ENCODE data around the gene STK11IP.

The STK11IP gene

DNA sequence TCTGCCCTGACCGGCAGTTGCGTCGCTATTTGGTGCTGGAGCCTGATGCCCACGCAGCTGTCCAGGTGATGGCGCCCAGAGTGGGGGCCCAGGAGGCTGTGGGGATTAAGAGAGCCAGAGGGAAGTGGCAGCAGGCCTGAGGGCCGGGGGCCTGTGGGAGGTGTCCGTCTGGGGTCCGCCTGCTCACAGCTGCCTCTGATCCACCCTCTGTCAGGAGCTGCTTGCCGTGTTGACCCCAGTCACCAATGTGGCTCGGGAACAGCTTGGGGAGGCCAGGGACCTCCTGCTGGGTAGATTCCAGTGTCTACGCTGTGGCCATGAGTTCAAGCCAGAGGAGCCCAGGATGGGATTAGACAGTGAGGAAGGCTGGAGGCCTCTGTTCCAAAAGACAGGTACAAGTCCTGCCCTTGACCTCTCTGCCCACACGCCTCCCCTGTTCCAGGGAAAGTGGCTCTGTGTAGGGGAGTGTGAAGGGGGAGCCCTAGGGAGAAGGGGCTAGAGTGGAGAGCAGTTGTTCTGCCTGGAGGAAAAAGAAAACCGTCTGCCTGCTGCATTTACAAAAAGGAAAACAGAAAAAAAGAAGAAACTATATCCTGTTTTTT, 11.6 kb downstream of the STK11IP start:
- H3K27ac ChIP-seq (ENCODE audit: low read depth, low read length, severe bottlenecking), result no peak overlapping the region
- H3K4me1 ChIP-seq (ENCODE audit: control insufficient read depth, insufficient read depth, low read length, poor library complexity, severe bottlenecking), result no peaks in the 10 kb centered on the region
- WGBS, 2 experiments (ENCODE audit: insufficient coverage in 2 of 2), result 92 to 95% methylated on average over 4 to 6 of the region's 13 CpGs
- no peaks in the 10 kb centered on the region for H3K9me3 ChIP-seq (ENCODE audit: control insufficient read depth, low read length)
- peaks cover 45% of the 10 kb centered on the region for H3K36me3 ChIP-seq (ENCODE audit: control insufficient read depth, insufficient read depth, low read length)
- H3K4me3 ChIP-seq (ENCODE audit: extremely low read depth, insufficient read depth, low read length, poor library complexity, severe bottlenecking), result no peak overlapping the region

DNA sequence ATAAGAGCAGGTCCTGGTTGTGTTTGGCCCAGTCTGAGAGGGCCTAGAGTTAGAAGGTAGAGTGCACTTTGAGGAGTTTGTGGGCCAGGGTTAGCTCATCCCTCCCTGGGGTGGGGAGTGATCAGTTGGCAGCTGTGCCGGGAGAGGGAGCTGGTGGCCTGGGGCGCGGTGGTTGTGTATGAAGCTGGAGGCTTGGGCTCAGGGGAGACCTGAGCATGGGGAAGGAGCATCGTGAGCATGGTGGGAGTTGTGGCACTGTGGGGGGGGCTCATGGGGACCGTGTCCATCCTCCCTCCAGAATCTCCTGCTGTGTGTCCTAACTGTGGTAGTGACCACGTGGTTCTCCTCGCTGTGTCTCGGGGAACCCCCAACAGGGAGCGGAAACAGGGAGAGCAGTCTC, 13.6 kb downstream of the STK11IP start:
- Histone ChIP-seq H3K4me3 (ENCODE audit: extremely low read depth, insufficient read depth, low read length, poor library complexity, severe bottlenecking) (no peak overlapping the region), H3K36me3 (ENCODE audit: control insufficient read depth, insufficient read depth, low read length) (peaks cover 51% of the 10 kb centered on the region), H3K27ac (ENCODE audit: low read depth, low read length, severe bottlenecking) (no peak overlapping the region), H3K9me3 (ENCODE audit: control insufficient read depth, low read length) (no peaks in the 10 kb centered on the region), H3K4me1 (ENCODE audit: control insufficient read depth, insufficient read depth, low read length, poor library complexity, severe bottlenecking) (no peaks in the 10 kb centered on the region)
- 88 to 97% methylated on average over 9 of the region's 9 CpGs for WGBS, 2 experiments (ENCODE audit: insufficient coverage in 2 of 2)

DNA sequence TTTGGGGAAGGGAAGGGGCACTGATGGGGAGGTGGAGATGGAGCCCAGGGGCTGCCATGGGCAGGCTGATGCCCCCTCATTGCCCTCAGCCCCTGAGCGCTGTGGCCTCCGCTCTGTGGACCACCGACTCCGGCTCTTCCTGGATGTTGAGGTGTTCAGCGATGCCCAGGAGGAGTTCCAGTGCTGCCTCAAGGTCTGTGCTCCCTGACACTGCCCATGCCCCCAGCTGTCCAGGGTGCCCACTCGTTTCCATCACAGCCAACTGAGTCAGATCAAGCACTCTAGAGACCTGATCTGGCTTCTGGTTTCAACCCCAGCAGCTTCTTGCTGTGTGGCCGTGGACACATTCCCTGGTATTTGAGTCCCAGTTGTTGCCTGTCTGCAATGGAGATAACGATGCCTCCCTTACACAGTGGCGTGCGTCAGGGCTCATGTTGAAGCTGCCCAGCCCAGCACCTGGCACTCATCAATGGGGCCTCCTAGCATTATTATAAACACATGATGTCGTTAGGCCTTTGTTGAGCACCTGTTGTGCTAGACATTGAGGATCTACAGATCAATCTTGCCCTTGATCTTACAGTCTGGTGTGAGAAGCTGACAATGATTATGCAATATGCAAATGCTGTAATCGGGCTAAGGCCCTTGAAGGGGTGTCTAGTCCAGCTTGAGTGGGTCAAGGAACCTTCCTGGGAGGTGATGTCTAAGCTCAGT, 14.4 kb downstream of the STK11IP start:
- H3K36me3 ChIP-seq (ENCODE audit: control insufficient read depth, insufficient read depth, low read length), result peaks cover 49% of the 10 kb centered on the region
- WGBS, 2 experiments (ENCODE audit: insufficient coverage in 2 of 2), result 86 to 95% methylated on average over 9 to 11 of the region's 12 CpGs
- no peaks in the 10 kb centered on the region for H3K9me3 ChIP-seq (ENCODE audit: control insufficient read depth, low read length)
- no peak overlapping the region for H3K4me3 ChIP-seq (ENCODE audit: extremely low read depth, insufficient read depth, low read length, poor library complexity, severe bottlenecking)
- no peaks in the 10 kb centered on the region for H3K4me1 ChIP-seq (ENCODE audit: control insufficient read depth, insufficient read depth, low read length, poor library complexity, severe bottlenecking)
- H3K27ac ChIP-seq (ENCODE audit: low read depth, low read length, severe bottlenecking), result no peak overlapping the region

DNA sequence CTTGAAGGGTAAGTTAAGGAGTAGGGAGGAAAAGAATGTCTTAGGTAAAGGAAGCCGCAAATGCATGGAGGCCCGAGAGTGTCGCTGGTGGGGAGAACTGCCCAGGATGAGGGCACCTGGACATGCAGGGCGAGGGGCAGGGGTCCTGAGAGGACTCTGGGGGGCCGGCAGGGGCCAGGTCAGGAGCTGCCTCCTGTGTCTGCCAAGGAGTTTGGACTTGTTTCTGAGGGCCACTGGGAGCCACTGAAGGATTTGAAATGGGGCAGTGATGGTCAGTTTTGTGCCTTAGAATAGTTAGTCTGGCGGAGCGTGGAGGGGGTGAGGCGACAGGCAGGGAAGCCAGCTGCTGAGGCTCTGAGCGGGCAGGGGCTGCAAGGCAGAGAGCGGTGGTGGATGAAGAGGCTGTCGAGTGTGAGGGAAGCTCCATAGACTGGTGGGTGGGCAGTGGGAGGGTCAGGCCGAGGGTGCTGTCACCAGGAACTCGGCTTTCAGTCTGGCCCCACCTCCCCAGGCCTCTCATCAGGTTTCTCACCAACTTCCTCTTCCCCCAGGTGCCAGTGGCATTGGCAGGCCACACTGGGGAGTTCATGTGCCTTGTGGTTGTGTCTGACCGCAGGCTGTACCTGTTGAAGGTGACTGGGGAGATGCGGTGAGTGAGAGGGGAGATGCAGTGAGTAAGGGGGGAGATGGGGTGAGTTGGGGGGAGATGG, 15.1 kb downstream of the STK11IP start:
- Histone ChIP-seq H3K9me3 (ENCODE audit: control insufficient read depth, low read length) (no peaks in the 10 kb centered on the region), H3K4me1 (ENCODE audit: control insufficient read depth, insufficient read depth, low read length, poor library complexity, severe bottlenecking) (no peaks in the 10 kb centered on the region), H3K27ac (ENCODE audit: low read depth, low read length, severe bottlenecking) (no peak overlapping the region), H3K36me3 (ENCODE audit: control insufficient read depth, insufficient read depth, low read length) (peaks cover 42% of the 10 kb centered on the region), H3K4me3 (ENCODE audit: extremely low read depth, insufficient read depth, low read length, poor library complexity, severe bottlenecking) (no peak overlapping the region)
- WGBS, 2 experiments (ENCODE audit: insufficient coverage in 2 of 2), result 91 to 93% methylated on average over 9 to 10 of the region's 15 CpGs

DNA sequence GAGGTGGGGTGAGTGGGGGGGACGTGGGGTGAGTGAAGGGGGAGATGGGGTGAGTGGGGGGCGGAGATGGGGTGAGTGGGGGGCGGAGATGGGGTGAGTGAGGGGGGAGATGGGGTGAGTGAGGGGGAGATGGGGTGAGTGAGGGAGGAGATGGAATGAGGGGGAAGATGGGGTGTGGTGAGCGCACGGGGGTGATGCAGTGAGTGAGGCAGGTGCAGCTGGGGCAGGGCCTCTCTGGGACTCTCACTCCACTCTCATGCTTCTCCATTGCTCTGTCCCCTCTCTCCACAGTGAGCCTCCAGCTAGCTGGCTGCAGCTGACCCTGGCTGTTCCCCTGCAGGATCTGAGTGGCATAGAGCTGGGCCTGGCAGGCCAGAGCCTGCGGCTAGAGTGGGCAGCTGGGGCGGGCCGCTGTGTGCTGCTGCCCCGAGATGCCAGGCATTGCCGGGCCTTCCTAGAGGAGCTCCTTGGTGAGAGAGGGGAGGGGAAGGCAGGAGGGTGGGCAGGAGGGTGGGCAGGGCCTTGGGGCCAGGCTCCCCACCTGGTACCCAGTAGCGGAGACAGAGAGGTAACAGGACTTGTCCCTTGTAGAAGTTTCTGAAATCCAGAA, 15.9 kb downstream of the STK11IP start:
- Histone ChIP-seq H3K4me3 (ENCODE audit: extremely low read depth, insufficient read depth, low read length, poor library complexity, severe bottlenecking) (no peak overlapping the region), H3K4me1 (ENCODE audit: control insufficient read depth, insufficient read depth, low read length, poor library complexity, severe bottlenecking) (no peaks in the 10 kb centered on the region), H3K27ac (ENCODE audit: low read depth, low read length, severe bottlenecking) (no peak overlapping the region), H3K36me3 (ENCODE audit: control insufficient read depth, insufficient read depth, low read length) (peaks cover 40% of the 10 kb centered on the region), H3K9me3 (ENCODE audit: control insufficient read depth, low read length) (no peaks in the 10 kb centered on the region)
- WGBS, 2 experiments (ENCODE audit: insufficient coverage in 2 of 2), result 97 to 100% methylated on average over 4 to 5 of the region's 11 CpGs

DNA sequence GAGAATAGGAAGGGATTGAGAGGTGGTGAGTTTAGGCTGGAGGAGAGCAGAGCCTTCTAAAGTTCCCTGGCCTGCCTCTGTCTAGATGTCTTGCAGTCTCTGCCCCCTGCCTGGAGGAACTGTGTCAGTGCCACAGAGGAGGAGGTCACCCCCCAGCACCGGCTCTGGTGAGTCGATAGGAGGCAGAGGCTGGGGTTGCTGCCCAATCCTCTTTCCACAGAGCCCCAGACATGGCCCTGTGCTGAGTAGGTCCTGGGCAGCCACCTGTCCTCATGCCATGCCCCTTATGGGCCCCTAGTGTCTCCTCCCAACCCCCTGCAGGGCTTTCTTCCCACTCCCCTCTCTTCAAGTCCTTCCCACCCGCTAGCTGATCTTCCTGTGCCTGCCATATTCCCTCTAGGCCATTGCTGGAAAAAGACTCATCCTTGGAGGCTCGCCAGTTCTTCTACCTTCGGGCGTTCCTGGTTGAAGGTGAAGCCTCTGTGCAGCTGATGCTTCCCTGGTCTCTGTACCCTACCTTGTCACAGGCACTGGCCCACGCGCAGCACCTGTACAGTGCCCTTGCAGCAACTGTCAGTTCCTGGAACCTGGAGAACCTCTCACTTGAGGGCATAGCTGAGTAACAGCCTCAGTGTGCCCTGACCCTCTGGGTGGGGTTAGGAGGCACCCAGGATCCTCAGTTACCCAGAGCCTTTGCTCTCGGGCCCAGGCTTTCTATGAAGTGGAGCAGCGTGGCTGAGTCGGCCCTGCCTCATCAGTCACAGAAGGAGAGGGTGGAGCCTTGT, 16.6 kb downstream of the STK11IP start:
- no peaks in the 10 kb centered on the region for H3K9me3 ChIP-seq (ENCODE audit: control insufficient read depth, low read length)
- no peak overlapping the region for H3K4me3 ChIP-seq (ENCODE audit: extremely low read depth, insufficient read depth, low read length, poor library complexity, severe bottlenecking)
- H3K36me3 ChIP-seq (ENCODE audit: control insufficient read depth, insufficient read depth, low read length), result peaks cover 33% of the 10 kb centered on the region
- no peaks in the 10 kb centered on the region for H3K4me1 ChIP-seq (ENCODE audit: control insufficient read depth, insufficient read depth, low read length, poor library complexity, severe bottlenecking)
- no peak overlapping the region for H3K27ac ChIP-seq (ENCODE audit: low read depth, low read length, severe bottlenecking)
- WGBS, 2 experiments (ENCODE audit: insufficient coverage in 2 of 2), result 94 to 95% methylated on average over 7 to 11 of the region's 11 CpGs

DNA sequence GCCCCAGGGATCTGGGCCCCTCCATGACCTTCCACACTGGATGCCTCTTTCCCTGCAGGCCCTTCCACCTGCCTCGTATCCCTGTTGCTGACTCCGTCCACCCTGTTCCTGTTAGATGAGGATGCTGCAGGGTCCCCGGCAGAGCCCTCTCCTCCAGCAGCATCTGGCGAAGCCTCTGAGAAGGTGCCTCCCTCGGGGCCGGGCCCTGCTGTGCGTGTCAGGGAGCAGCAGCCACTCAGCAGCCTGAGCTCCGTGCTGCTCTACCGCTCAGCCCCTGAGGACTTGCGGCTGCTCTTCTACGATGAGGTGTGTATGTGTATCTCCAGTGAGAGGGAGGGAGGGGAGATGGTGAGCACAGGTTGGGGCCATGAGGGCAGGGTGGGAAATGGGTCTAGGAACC, 17.4 kb downstream of the STK11IP start:
- 96 to 98% methylated on average over 8 to 9 of the region's 11 CpGs for WGBS, 2 experiments (ENCODE audit: insufficient coverage in 2 of 2)
- H3K36me3 ChIP-seq (ENCODE audit: control insufficient read depth, insufficient read depth, low read length), result peaks cover 28% of the 10 kb centered on the region
- no peaks in the 10 kb centered on the region for H3K4me1 ChIP-seq (ENCODE audit: control insufficient read depth, insufficient read depth, low read length, poor library complexity, severe bottlenecking)
- no peak overlapping the region for H3K27ac ChIP-seq (ENCODE audit: low read depth, low read length, severe bottlenecking)
- H3K9me3 ChIP-seq (ENCODE audit: control insufficient read depth, low read length), result no peaks in the 10 kb centered on the region
- H3K4me3 ChIP-seq (ENCODE audit: extremely low read depth, insufficient read depth, low read length, poor library complexity, severe bottlenecking), result no peak overlapping the region

DNA sequence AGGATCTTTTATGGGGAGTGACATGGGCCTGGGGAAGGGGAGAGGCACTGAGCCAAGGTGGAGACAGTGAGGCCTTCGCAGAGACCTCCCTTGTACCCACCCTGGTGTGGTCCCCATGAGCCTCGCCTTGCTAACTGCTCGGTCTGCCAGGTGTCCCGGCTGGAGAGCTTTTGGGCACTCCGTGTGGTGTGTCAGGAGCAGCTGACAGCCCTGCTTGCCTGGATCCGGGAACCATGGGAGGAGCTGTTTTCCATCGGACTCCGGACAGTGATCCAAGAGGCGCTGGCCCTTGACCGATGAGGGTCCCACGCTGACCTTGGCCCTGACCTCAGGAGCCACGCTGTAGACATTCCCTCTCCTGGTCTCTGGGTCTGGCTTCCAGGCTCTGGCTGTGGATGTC, 18.2 kb downstream of the STK11IP start:
- no peaks in the 10 kb centered on the region for H3K4me1 ChIP-seq (ENCODE audit: control insufficient read depth, insufficient read depth, low read length, poor library complexity, severe bottlenecking)
- H3K9me3 ChIP-seq (ENCODE audit: control insufficient read depth, low read length), result no peaks in the 10 kb centered on the region
- 95 to 96% methylated on average over 11 of the region's 12 CpGs for WGBS, 2 experiments (ENCODE audit: insufficient coverage in 2 of 2)
- H3K4me3 ChIP-seq (ENCODE audit: extremely low read depth, insufficient read depth, low read length, poor library complexity, severe bottlenecking), result no peak overlapping the region
- H3K36me3 ChIP-seq (ENCODE audit: control insufficient read depth, insufficient read depth, low read length), result peaks cover 25% of the 10 kb centered on the region
- no peak overlapping the region for H3K27ac ChIP-seq (ENCODE audit: low read depth, low read length, severe bottlenecking)

DNA sequence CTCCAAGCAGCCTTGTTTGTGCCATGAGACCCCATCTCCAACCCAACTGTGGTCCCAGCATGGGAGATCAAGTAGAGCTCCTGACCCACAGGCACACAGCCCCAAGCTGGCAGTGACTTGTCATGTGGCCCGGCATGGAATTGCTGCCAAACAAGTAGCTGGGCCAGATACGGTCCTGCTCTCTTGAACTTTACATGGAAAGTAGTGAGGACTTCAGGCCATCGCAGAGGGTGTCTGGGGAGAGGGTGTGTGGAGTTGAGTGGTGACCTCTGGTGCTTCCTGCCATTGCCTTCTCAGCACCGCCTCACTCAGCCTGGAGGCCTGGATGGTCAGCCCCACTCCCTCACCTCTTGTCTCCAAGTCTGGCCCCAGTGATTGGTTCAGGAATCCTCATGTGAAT, 18.9 kb downstream of the STK11IP start:
- no peaks in the 10 kb centered on the region for H3K9me3 ChIP-seq (ENCODE audit: control insufficient read depth, low read length)
- H3K4me1 ChIP-seq (ENCODE audit: control insufficient read depth, insufficient read depth, low read length, poor library complexity, severe bottlenecking), result no peaks in the 10 kb centered on the region
- H3K4me3 ChIP-seq (ENCODE audit: extremely low read depth, insufficient read depth, low read length, poor library complexity, severe bottlenecking), result no peak overlapping the region
- H3K36me3 ChIP-seq (ENCODE audit: control insufficient read depth, insufficient read depth, low read length), result peaks cover 23% of the 10 kb centered on the region
- WGBS, 2 experiments (ENCODE audit: insufficient coverage in 2 of 2), result 91 to 94% methylated on average over 3 to 4 of the region's 4 CpGs
- H3K27ac ChIP-seq (ENCODE audit: low read depth, low read length, severe bottlenecking), result no peak overlapping the region

DNA sequence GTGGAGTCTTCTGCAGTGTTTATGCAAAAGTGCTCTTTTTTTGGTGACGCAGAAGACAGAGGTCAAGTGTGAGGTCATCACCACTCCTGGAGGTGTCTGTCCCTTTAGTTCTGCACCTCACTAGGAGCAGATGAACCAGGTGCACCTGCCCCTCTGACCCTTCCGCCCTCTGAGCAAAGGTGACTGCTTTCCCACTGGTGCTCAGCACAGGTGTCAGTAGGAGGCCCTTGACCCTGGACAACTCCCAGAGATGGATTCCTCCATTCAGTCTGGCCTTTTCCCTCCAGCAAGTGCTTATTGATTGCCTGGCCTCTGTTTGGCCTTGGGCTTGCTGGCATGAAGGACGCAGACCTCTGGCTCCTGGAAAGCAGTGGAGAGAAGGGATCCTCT, 21.1 kb downstream of the STK11IP start:
- Histone ChIP-seq H3K9me3 (ENCODE audit: control insufficient read depth, low read length) (no peaks in the 10 kb centered on the region), H3K4me3 (ENCODE audit: extremely low read depth, insufficient read depth, low read length, poor library complexity, severe bottlenecking) (no peak overlapping the region), H3K36me3 (ENCODE audit: control insufficient read depth, insufficient read depth, low read length) (peaks cover 14% of the 10 kb centered on the region), H3K4me1 (ENCODE audit: control insufficient read depth, insufficient read depth, low read length, poor library complexity, severe bottlenecking) (no peaks in the 10 kb centered on the region), H3K27ac (ENCODE audit: low read depth, low read length, severe bottlenecking) (no peak overlapping the region)
- WGBS, 2 experiments (ENCODE audit: insufficient coverage in 2 of 2), result 84 to 95% methylated on average over 2 to 3 of the region's 3 CpGs
